ENCODE results near the gene CCDC112.

- TF ChIP-seq CTCF (IDR thresholded peaks at IDR 0.05), result no peak
- no peak for TF ChIP-seq POLR2A (IDR thresholded peaks at IDR 0.05)
These were observed 8.0 kb upstream of the CCDC112 start for GRCh38 chr5:115304496-115304895.

Data from lower leg skin (tissue), 3 donors.